ENCODE measurements around the gene IREB2. TPM values are rescaled to one million over a fixed set of nuclear protein-coding genes. Genes with fewer than 3 reads are reported as not detected.
"Not testable (repeated sequence)": the region's sequence is repeated elsewhere in the genome, so short reads cannot be mapped to it uniquely, and the experiment has no call there.

The IREB2 gene
- total RNA-seq, 1 donor from 2014 or later = 84.9 TPM

GRCh38 chr15:78508272-78508671, 70.3 kb downstream of the IREB2 start:
- Mint-ChIP-seq H3K36me3 (no peaks in the 10 kb centered on the region), H3K9me3 (no peaks in the 10 kb centered on the region), H3K4me3 (peak overlapping the region; percentile 83), H3K27ac (no peak overlapping the region), H3K27me3 (ENCODE audit: low read depth) (no peaks in the 10 kb centered on the region), H3K4me1 (peaks cover 12% of the 10 kb centered on the region)
- no peak for DNase-seq (ENCODE audit: low spot score in 2 of 2, unreplicated experiment in 2 of 2)
- TF ChIP-seq CTCF (IDR thresholded peaks at IDR 0.05; ENCODE audit: unreplicated experiment) = no peak

GRCh38 chr15:78509726-78510312, 71.8 kb downstream of the IREB2 start:
- no peak overlapping the region for H3K27ac Mint-ChIP-seq
- H3K4me3 Mint-ChIP-seq = no peak overlapping the region
- DNase-seq (ENCODE audit: low spot score in 2 of 2, unreplicated experiment in 2 of 2) = no peak
- H3K36me3 Mint-ChIP-seq = no peaks in the 10 kb centered on the region
- no peak for TF ChIP-seq CTCF (IDR thresholded peaks at IDR 0.05; ENCODE audit: unreplicated experiment)
- H3K4me1 Mint-ChIP-seq = peaks cover 12% of the 10 kb centered on the region
- no peaks in the 10 kb centered on the region for H3K27me3 Mint-ChIP-seq (ENCODE audit: low read depth)
- H3K9me3 Mint-ChIP-seq = no peaks in the 10 kb centered on the region

GRCh38 chr15:78520035-78520434, 82.0 kb downstream of the IREB2 start:
- H3K4me3 Mint-ChIP-seq; H3K36me3 Mint-ChIP-seq; H3K27me3 Mint-ChIP-seq (ENCODE audit: low read depth); H3K4me1 Mint-ChIP-seq; H3K9me3 Mint-ChIP-seq; H3K27ac Mint-ChIP-seq; DNase-seq (ENCODE audit: low spot score in 2 of 2, unreplicated experiment in 2 of 2): not testable (repeated sequence)

GRCh38 chr15:78524230-78524629, 86.2 kb downstream of the IREB2 start:
- Mint-ChIP-seq H3K9me3 (peaks cover 14% of the 10 kb centered on the region), H3K4me3 (no peak overlapping the region), H3K4me1 (no peaks in the 10 kb centered on the region), H3K27me3 (ENCODE audit: low read depth) (no peaks in the 10 kb centered on the region), H3K36me3 (peaks cover 27% of the 10 kb centered on the region), H3K27ac (no peak overlapping the region)
- DNase-seq (ENCODE audit: low spot score in 2 of 2, unreplicated experiment in 2 of 2) = no peak
- TF ChIP-seq CTCF (IDR thresholded peaks at IDR 0.05; ENCODE audit: unreplicated experiment) = no peak

GRCh38 chr15:78527325-78527724, 89.3 kb downstream of the IREB2 start:
- DNase-seq (ENCODE audit: low spot score in 2 of 2, unreplicated experiment in 2 of 2) = no peak
- Mint-ChIP-seq H3K9me3 (peaks cover 14% of the 10 kb centered on the region), H3K27me3 (ENCODE audit: low read depth) (no peaks in the 10 kb centered on the region), H3K36me3 (peaks cover 27% of the 10 kb centered on the region), H3K27ac (no peak overlapping the region), H3K4me3 (no peak overlapping the region), H3K4me1 (no peaks in the 10 kb centered on the region)
- no peak for TF ChIP-seq CTCF (IDR thresholded peaks at IDR 0.05; ENCODE audit: unreplicated experiment)

GRCh38 chr15:78533331-78533730, 95.3 kb downstream of the IREB2 start:
- no peak for TF ChIP-seq CTCF (IDR thresholded peaks at IDR 0.05; ENCODE audit: unreplicated experiment)
- H3K4me1 Mint-ChIP-seq = no peaks in the 10 kb centered on the region
- H3K27ac Mint-ChIP-seq = no peak overlapping the region
- no peak for DNase-seq (ENCODE audit: low spot score in 2 of 2, unreplicated experiment in 2 of 2)
- peaks cover 6% of the 10 kb centered on the region for H3K36me3 Mint-ChIP-seq
- H3K9me3 Mint-ChIP-seq = no peaks in the 10 kb centered on the region
- no peaks in the 10 kb centered on the region for H3K27me3 Mint-ChIP-seq (ENCODE audit: low read depth)
- H3K4me3 Mint-ChIP-seq = no peak overlapping the region

Data from mesothelial cell of epicardium (in vitro differentiated cells).